ENCODE results near the gene ADGRL3. TPM values are rescaled to one million over a fixed set of nuclear protein-coding genes. Genes with fewer than 3 reads are reported as not detected.
"Not testable (repeated sequence)": the region's sequence is repeated elsewhere in the genome, so short reads cannot be mapped to it uniquely, and the experiment has no call there.

ADGRL3 gene
- total RNA-seq, 2 donors from 2014 or later: not detected

- H3K36me3 Mint-ChIP-seq (ENCODE audit: insufficient read depth in 2 of 2): no peaks in the 10 kb centered on the region
These were observed 268.0 kb downstream of the ADGRL3 start for GRCh38 chr4:61468024-61468720.

GRCh38 chr4:61473306-61473705 lies 273.2 kb downstream of the ADGRL3 start:
- Mint-ChIP-seq H3K4me1 (ENCODE audit: low read depth) (no peaks in the 10 kb centered on the region), H3K9me3 (peaks cover 4% of the 10 kb centered on the region in 2 donors), H3K4me3 (no peak overlapping the region), H3K27me3 (ENCODE audit: low read depth) (no peaks in the 10 kb centered on the region), H3K27ac (no peak overlapping the region), H3K36me3 (ENCODE audit: insufficient read depth in 2 of 2) (no peaks in the 10 kb centered on the region)
- DNase-seq (no peak), ATAC-seq (replicated peaks in 1 of 2) (no peak)

More at GRCh38 chr4:61468024-61468720, 268.0 kb downstream of the ADGRL3 start:
- no peaks in the 10 kb centered on the region for H3K4me1 Mint-ChIP-seq (ENCODE audit: low read depth)
- ATAC-seq (replicated peaks in 1 of 2) (no peak), DNase-seq (no peak)
- no peak overlapping the region for H3K27ac Mint-ChIP-seq
- H3K4me3 Mint-ChIP-seq: no peak overlapping the region
- no peaks in the 10 kb centered on the region for H3K27me3 Mint-ChIP-seq (ENCODE audit: low read depth)
- peaks cover 5 to 7% of the 10 kb centered on the region in 2 donors for H3K9me3 Mint-ChIP-seq

DNA sequence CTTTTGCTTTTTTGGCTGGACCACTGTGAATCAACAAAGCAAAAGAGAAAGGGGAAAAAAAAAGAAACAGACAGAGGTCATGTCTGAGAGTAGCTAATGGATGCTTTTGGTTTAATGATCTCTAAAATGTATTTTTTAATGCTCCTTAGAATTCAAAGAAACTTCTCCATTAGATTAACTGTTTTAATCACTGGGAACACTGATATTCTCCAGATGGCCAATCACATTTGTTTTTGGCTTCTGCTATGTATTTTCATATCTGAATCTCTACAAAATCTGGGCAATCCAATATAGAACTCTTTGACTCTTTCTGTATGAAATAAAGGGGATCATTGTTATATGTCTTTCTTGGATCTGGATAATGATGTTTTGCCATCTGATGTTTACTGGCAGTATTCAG lies 278.2 kb downstream of the ADGRL3 start:
- H3K9me3 Mint-ChIP-seq: peaks cover 0 to 2% of the 10 kb centered on the region in 2 donors
- no peak for DNase-seq
- no peaks in the 10 kb centered on the region for H3K4me1 Mint-ChIP-seq (ENCODE audit: low read depth)
- no peak for ATAC-seq (replicated peaks in 1 of 2)
- H3K4me3 Mint-ChIP-seq: no peak overlapping the region
- no peaks in the 10 kb centered on the region for H3K27me3 Mint-ChIP-seq (ENCODE audit: low read depth)
- no peaks in the 10 kb centered on the region for H3K36me3 Mint-ChIP-seq (ENCODE audit: insufficient read depth in 2 of 2)
- H3K27ac Mint-ChIP-seq: no peak overlapping the region

DNA sequence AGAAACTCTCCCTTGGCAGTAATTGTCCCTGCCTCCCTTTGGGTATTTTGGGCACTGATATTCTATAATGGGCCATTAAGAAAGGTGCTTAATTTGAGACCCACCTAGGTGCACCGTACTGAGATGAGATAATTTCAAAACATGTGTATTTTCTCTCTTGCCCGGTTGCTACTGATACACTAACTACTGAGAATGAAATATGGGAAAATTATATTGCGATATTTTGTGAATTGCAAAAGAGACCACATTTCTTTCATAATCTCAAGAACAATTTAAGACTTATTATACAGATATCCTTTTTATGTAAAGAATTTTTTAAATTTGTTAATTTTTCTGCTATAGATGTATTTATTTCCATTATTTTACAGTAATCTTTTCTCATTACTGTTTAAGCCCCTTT lies 284.9 kb downstream of the ADGRL3 start:
- Mint-ChIP-seq H3K9me3 (peaks cover under 1 to 12% of the 10 kb centered on the region in 2 donors), H3K4me1 (ENCODE audit: low read depth) (no peaks in the 10 kb centered on the region), H3K4me3 (no peak overlapping the region), H3K27me3 (ENCODE audit: low read depth) (no peaks in the 10 kb centered on the region), H3K36me3 (ENCODE audit: insufficient read depth in 2 of 2) (peaks cover 0 to 2% of the 10 kb centered on the region in 2 donors), H3K27ac (no peak overlapping the region)
- ATAC-seq (replicated peaks in 1 of 2) (no peak), DNase-seq (no peak)

GRCh38 chr4:61489927-61490326 lies 289.8 kb downstream of the ADGRL3 start:
- H3K4me1 Mint-ChIP-seq (ENCODE audit: low read depth): no peaks in the 10 kb centered on the region
- H3K27ac Mint-ChIP-seq: no peak overlapping the region
- no peak for DNase-seq
- no peak overlapping the region for H3K4me3 Mint-ChIP-seq
- ATAC-seq (replicated peaks in 1 of 2): no peak
- H3K27me3 Mint-ChIP-seq (ENCODE audit: low read depth): no peaks in the 10 kb centered on the region
- peaks cover 0 to 2% of the 10 kb centered on the region in 2 donors for H3K36me3 Mint-ChIP-seq (ENCODE audit: insufficient read depth in 2 of 2)
- peaks cover 3 to 14% of the 10 kb centered on the region in 2 donors for H3K9me3 Mint-ChIP-seq

GRCh38 chr4:61493041-61493440 lies 292.9 kb downstream of the ADGRL3 start:
- ATAC-seq (replicated peaks in 1 of 2): no peak
- H3K27me3 Mint-ChIP-seq (ENCODE audit: low read depth): no peaks in the 10 kb centered on the region
- H3K36me3 Mint-ChIP-seq (ENCODE audit: insufficient read depth in 2 of 2): no peaks in the 10 kb centered on the region
- peaks cover 4 to 14% of the 10 kb centered on the region in 2 donors for H3K9me3 Mint-ChIP-seq
- H3K27ac Mint-ChIP-seq: no peak overlapping the region
- DNase-seq: no peak
- H3K4me1 Mint-ChIP-seq (ENCODE audit: low read depth): no peaks in the 10 kb centered on the region
- no peak overlapping the region for H3K4me3 Mint-ChIP-seq

DNA sequence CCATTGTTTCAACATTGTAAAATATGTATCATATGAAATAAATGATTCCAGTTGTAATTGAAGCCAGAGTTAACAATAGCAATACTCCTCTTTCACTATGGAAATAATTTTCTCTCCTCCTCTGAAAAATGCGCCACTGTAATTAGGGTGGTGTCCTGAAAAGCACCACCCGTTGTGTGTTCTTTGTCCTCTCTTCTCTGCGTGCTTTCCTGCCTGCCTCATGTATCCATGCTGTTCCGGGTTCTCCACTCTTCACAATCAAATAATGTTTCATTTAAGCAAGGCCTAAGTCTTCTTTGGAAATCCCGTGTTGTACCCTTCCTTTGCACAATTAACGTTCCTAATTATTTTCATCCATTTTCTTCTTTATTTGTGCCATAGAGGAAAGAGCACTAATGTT lies 293.3 kb downstream of the ADGRL3 start:
- DNase-seq: no peak
- no peak overlapping the region for H3K4me3 Mint-ChIP-seq
- H3K4me1 Mint-ChIP-seq (ENCODE audit: low read depth): no peaks in the 10 kb centered on the region
- no peak overlapping the region for H3K27ac Mint-ChIP-seq
- no peaks in the 10 kb centered on the region for H3K36me3 Mint-ChIP-seq (ENCODE audit: insufficient read depth in 2 of 2)
- no peak for ATAC-seq (replicated peaks in 1 of 2)
- no peaks in the 10 kb centered on the region for H3K27me3 Mint-ChIP-seq (ENCODE audit: low read depth)
- peaks cover 4 to 12% of the 10 kb centered on the region in 2 donors for H3K9me3 Mint-ChIP-seq

DNA sequence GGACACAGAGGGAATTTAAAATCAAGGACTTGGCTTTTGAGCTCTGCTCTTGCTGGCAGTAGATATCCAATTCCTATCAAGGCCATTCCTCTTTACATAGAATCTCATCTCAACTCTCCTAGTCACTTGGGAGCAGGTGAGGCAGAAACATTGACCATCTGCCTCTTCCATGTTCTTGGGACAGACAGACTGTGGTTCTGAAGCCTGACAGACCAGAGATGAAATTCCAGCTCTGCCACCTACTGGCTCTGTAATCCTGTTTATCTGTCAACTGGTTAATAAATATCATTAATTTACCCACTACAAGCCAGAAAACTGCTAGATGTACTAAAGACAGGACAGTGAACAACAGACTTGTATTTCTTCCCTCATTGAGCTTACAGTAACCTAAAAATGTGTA lies 300.8 kb downstream of the ADGRL3 start:
- Mint-ChIP-seq H3K4me1 (ENCODE audit: low read depth) (no peaks in the 10 kb centered on the region), H3K9me3 (peaks cover 2 to 6% of the 10 kb centered on the region in 2 donors), H3K4me3 (no peak overlapping the region), H3K27me3 (ENCODE audit: low read depth) (no peaks in the 10 kb centered on the region), H3K36me3 (ENCODE audit: insufficient read depth in 2 of 2) (no peaks in the 10 kb centered on the region), H3K27ac (no peak overlapping the region)
- ATAC-seq (replicated peaks in 1 of 2): no peak
- no peak for DNase-seq

DNA sequence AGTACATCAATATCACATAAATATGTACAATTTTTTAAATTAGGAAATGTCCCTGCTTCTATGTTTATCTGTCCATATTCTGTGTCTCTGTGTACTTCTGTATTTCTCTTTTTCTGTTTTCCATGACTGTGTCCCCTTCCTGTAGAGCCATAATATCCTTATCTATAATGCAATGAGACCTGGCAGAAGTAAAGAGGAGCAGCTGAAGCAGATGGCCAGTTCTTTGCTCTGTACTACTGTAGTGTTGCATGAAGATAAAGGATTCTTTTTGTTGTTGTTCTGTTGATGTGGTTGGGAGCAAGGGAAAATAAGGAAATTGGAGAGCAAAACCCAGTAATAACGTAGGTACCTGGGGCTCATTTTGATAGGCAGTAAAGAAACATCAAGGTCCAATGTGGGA lies 301.7 kb downstream of the ADGRL3 start:
- H3K4me3 Mint-ChIP-seq: no peak overlapping the region
- no peaks in the 10 kb centered on the region for H3K4me1 Mint-ChIP-seq (ENCODE audit: low read depth)
- no peaks in the 10 kb centered on the region for H3K36me3 Mint-ChIP-seq (ENCODE audit: insufficient read depth in 2 of 2)
- DNase-seq: no peak
- no peaks in the 10 kb centered on the region for H3K27me3 Mint-ChIP-seq (ENCODE audit: low read depth)
- no peak for ATAC-seq (replicated peaks in 1 of 2)
- no peak overlapping the region for H3K27ac Mint-ChIP-seq
- peaks cover 2 to 6% of the 10 kb centered on the region in 2 donors for H3K9me3 Mint-ChIP-seq

DNA sequence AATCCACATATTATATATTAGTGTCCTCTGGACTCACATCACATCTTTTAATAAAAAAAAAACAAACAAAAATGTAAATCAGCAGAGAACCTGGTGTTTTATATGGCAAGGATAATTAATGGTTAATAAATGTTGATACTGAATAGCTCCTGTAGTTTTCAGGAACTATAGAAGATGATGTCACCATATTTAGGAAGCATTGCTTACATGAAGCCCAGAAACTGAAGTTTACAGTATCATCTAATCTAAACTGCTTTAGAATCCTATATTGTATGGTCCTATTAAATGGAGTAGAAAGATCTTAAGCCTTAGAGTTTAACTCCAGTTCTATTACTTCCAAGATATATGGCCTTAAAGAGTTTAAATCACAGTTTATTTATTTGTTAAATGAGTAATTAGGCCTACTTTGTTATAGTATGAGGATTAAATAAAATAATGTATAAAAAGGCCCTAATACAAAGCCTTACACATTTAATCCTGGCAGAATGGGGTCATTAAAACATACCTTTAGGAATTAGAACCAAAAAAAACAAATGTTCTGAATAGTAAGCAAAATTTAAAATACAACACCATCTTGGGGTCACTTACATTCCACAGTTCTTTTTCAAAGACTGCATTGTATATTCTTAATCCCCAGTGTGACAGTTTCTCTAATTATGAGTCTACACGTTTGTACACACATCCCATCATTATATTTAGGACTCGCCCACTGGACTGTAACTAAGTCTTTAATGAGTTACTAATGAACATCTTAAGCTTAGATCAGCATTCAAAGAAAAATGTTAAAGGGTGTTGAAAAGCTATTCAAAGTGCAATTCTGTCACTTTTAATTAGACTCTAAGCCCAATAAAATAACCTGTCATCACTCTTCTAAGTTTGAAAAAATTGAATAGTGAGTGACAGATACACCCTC lies 305.9 kb downstream of the ADGRL3 start:
- ATAC-seq (replicated peaks in 1 of 2) (no peak), DNase-seq (no peak)
- peaks cover 0 to 14% of the 10 kb centered on the region in 2 donors for H3K9me3 Mint-ChIP-seq
- no peaks in the 10 kb centered on the region for H3K4me1 Mint-ChIP-seq (ENCODE audit: low read depth)
- no peaks in the 10 kb centered on the region for H3K27me3 Mint-ChIP-seq (ENCODE audit: low read depth)
- no peak overlapping the region for H3K4me3 Mint-ChIP-seq
- H3K27ac Mint-ChIP-seq: no peak overlapping the region
- H3K36me3 Mint-ChIP-seq (ENCODE audit: insufficient read depth in 2 of 2): no peaks in the 10 kb centered on the region

- DNase-seq (no peak), ATAC-seq (replicated peaks in 1 of 2) (no peak)
- H3K9me3 Mint-ChIP-seq: peaks cover 0 to 10% of the 10 kb centered on the region in 2 donors
These were observed 307.0 kb downstream of the ADGRL3 start for GRCh38 chr4:61507091-61507490.

DNA sequence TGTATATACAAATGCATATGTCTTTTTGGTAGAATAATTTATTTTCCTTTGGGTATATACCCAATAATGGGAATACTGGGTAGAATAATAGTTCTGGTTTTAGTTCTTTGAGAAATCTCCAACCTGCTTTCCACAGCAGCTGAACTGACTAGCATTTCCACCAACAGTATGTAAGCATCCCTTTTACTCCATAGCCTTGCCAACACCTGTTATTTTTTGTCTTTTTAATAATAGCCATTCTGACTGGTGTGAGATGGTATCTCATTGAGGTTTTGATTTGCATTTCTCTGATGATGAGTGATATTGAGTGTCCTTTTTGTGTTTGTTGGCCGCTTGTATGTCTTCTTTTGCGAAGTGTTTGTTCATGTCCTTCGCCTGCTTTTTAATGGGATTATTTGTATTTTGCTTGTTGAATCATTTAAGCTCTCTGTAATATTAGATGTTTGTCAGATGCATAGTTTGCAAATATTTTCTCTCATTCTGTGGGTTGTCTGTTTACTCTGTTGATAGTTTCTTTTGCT lies 309.7 kb downstream of the ADGRL3 start:
- H3K4me1 Mint-ChIP-seq (ENCODE audit: low read depth); H3K9me3 Mint-ChIP-seq; H3K27ac Mint-ChIP-seq; H3K4me3 Mint-ChIP-seq; H3K27me3 Mint-ChIP-seq (ENCODE audit: low read depth); H3K36me3 Mint-ChIP-seq (ENCODE audit: insufficient read depth in 2 of 2); DNase-seq; ATAC-seq (replicated peaks in 1 of 2): not testable (repeated sequence)

More at GRCh38 chr4:61507091-61507490, 307.0 kb downstream of the ADGRL3 start:
- H3K27ac Mint-ChIP-seq: no peak overlapping the region
- no peaks in the 10 kb centered on the region for H3K27me3 Mint-ChIP-seq (ENCODE audit: low read depth)
- H3K36me3 Mint-ChIP-seq (ENCODE audit: insufficient read depth in 2 of 2): no peaks in the 10 kb centered on the region
- H3K4me1 Mint-ChIP-seq (ENCODE audit: low read depth): no peaks in the 10 kb centered on the region
- H3K4me3 Mint-ChIP-seq: no peak overlapping the region
